ENCODE measurements around the gene OR2T3.
"Not testable (repeated sequence)": the region's sequence is repeated elsewhere in the genome, so short reads cannot be mapped to it uniquely, and the experiment has no call there.

DNA sequence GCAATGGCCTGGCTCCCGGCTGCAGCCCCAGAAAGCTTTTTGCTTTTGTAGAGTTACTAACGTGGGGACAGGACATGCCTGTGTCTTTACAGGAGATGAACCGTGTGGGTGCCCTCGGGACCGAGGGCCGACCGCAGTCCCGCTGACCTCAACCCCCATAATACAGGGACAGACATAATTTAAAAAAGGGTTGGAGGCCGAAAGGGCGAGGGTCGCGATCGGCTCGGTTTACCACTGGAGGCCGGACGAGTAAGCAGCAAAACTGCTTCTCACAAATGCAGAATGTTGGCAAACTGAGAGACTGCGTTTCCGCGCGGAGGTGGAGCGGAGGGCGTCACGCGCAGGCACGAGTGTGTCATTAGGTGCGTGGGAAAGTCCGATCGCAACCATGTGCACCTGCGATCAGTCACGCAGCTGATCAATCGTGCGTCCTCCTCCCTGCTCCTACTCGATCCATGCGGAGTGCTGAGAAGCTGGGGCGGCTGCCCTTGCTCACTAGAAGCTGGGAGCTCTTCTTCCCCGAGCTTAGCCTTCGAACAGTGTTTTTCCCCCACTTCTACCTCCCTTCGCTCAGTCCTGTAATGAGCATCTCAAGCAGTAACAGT, 39.2 kb upstream of the OR2T3 start:
- TF ChIP-seq POLR2A (IDR thresholded peaks at IDR 0.05; ENCODE audit: low read length); GATA1 (IDR thresholded peaks at IDR 0.05; ENCODE audit: low read depth, low read length): not testable (repeated sequence)

All from erythroblast (primary cell).